ENCODE data around the gene MLLT10. TPM values are rescaled to one million over a fixed set of nuclear protein-coding genes. Genes with fewer than 3 reads are reported as not detected.

Gene MLLT10
- total RNA-seq, 1 experiment from 2014 or later = 45.2 TPM

- H3K9me3 ChIP-seq (ENCODE audit: control insufficient read depth in 1 of 2, insufficient read depth in 1 of 2, low read depth in 1 of 2, low read length in 2 of 2) = no peaks in the 10 kb centered on the region
- no peak overlapping the region for H3K27ac ChIP-seq (ENCODE audit: low read depth, low read length)
- DNase-seq (ENCODE audit: low read depth, low spot score) (no peak), ATAC-seq (no peak)
- ChIA-PET POLR2A (no interaction called here), CTCF (no interaction called here), RAD21 (ENCODE audit: low non-redundant PET in 1 of 2, low total read pairs in 2 of 2, uncharacterized antibody in 2 of 2, unreplicated experiment in 2 of 2) (no interaction called here)
- H3K27me3 ChIP-seq (ENCODE audit: insufficient read depth, low read length) = no peaks in the 10 kb centered on the region
- no peak overlapping the region for H3K4me3 ChIP-seq (replicated peaks in 1 of 2; ENCODE audit: low read depth in 1 of 2, low read length in 2 of 2)
- H4K20me1 ChIP-seq (ENCODE audit: insufficient read depth) = no peaks in the 10 kb centered on the region
- no TSS peak for BruUV-seq (replicated peaks)
- H3K4me2 ChIP-seq (ENCODE audit: low read length) = no peak overlapping the region
- H3K36me3 ChIP-seq (ENCODE audit: control insufficient read depth in 1 of 2, insufficient read depth in 2 of 2, low read length in 2 of 2) = no peaks in the 10 kb centered on the region
- intact Hi-C loops (cut with micrococcal nuclease) = loop anchor here (5.0 kb wide), 1 partner anchor 78 kb away; no protein-coding TSS in a partner anchor
- TF ChIP-seq POLR2A (IDR thresholded peaks at IDR 0.05; ENCODE audit: borderline replicate concordance, extremely low read depth, insufficient read depth, insufficient read length) (no peak), MAX (IDR thresholded peaks at IDR 0.05) (no peak), ATF3 (IDR thresholded peaks at IDR 0.05) (no peak), ZBTB33 (IDR thresholded peaks at IDR 0.05; ENCODE audit: extremely low read depth, insufficient replicate concordance, low read length) (no peak), ZFX (IDR thresholded peaks at IDR 0.05) (no peak), SP1 (IDR thresholded peaks at IDR 0.05; ENCODE audit: low read depth) (no peak), CEBPB (IDR thresholded peaks at IDR 0.05; ENCODE audit: low read depth) (no peak), TCF7L2 (IDR thresholded peaks at IDR 0.05; ENCODE audit: borderline replicate concordance, extremely low read depth, insufficient read depth, insufficient read length) (no peak), POLR2AphosphoS5 (IDR thresholded peaks at IDR 0.05; ENCODE audit: low read depth, low read length) (no peak), EGR1 (IDR thresholded peaks at IDR 0.05; ENCODE audit: low read depth) (no peak), ELF1 (IDR thresholded peaks at IDR 0.05; ENCODE audit: borderline replicate concordance, low read depth) (no peak), CTCF (IDR thresholded peaks at IDR 0.05 in 2 of 3, conservative IDR thresholded peaks at IDR 0.05 in 1 of 3; ENCODE audit: borderline replicate concordance in 1 of 3, insufficient read depth in 1 of 3, low read depth in 2 of 3, low read length in 2 of 3) (no peak), CBX3 (IDR thresholded peaks at IDR 0.05; ENCODE audit: low read depth) (no peak), EZH2phosphoT487 (IDR thresholded peaks at IDR 0.05; ENCODE audit: borderline replicate concordance) (no peak), YY1 (IDR thresholded peaks at IDR 0.05; ENCODE audit: extremely low read depth, insufficient replicate concordance, low read depth, low read length) (no peak), SRF (IDR thresholded peaks at IDR 0.05; ENCODE audit: low read depth) (no peak), ZNF274 (IDR thresholded peaks at IDR 0.05; ENCODE audit: low read depth, low read length) (no peak), JUND (IDR thresholded peaks at IDR 0.05) (no peak), REST (IDR thresholded peaks at IDR 0.05; ENCODE audit: low read depth) (no peak)
- H3K4me1 ChIP-seq (ENCODE audit: control insufficient read depth in 1 of 2, insufficient read depth in 2 of 2, low read length in 2 of 2) = no peaks in the 10 kb centered on the region
- no peak overlapping the region for H2AFZ ChIP-seq (ENCODE audit: low read depth, low read length, poor library complexity, severe bottlenecking)
- no peaks in the 10 kb centered on the region for H3K79me2 ChIP-seq (ENCODE audit: insufficient read depth, low read length)
- no peak overlapping the region for H3K9ac ChIP-seq (ENCODE audit: low read length)
- H3K9me2 ChIP-seq (ENCODE audit: insufficient read depth) = no peaks in the 10 kb centered on the region
Measured at GRCh38 chr10:21769041-21769440, 235.0 kb downstream of the MLLT10 start.
